Endodermal cell (in vitro differentiated cells): ENCODE results near the gene OR9I1. TPM values are rescaled to one million over a fixed set of nuclear protein-coding genes. Genes with fewer than 3 reads are reported as not detected.

Experiments
- DNase-seq: peaks from one replicate; pipeline ENCODE4 v3.0.0-alpha.2; 2017
- H3K27ac ChIP-seq: 2 replicates; pipeline ENCODE4 v1.5.1; 2013; ENCODE audit warnings: mild to moderate bottlenecking, low read depth, low read length, moderate library complexity
- H3K27me3 ChIP-seq: 2 replicates; pipeline ENCODE4 v1.6.1; 2013; ENCODE audit warnings: mild to moderate bottlenecking, low read length, moderate library complexity; ENCODE audit not compliant: insufficient read depth, control insufficient read depth, poor library complexity, severe bottlenecking
- H3K36me3 ChIP-seq: 2 replicates; pipeline ENCODE4 v1.7.0; 2013; ENCODE audit warnings: mild to moderate bottlenecking, low read length, moderate library complexity; ENCODE audit not compliant: control insufficient read depth, insufficient read depth
- H3K4me1 ChIP-seq: one replicate; pipeline ENCODE4 v1.7.0; 2013; ENCODE audit warnings: low read length; ENCODE audit not compliant: control insufficient read depth, insufficient read depth
- H3K4me3 ChIP-seq: 2 replicates; pipeline ENCODE4 v1.5.1; 2013; ENCODE audit warnings: mild to moderate bottlenecking, low read length, moderate library complexity
- H3K9ac ChIP-seq: 2 replicates; pipeline ENCODE4 v1.6.1; 2013; ENCODE audit warnings: mild to moderate bottlenecking, low read length, moderate library complexity; ENCODE audit not compliant: poor library complexity, severe bottlenecking; ENCODE audit errors: extremely low read depth
- H3K9me3 ChIP-seq: 2 replicates; pipeline ENCODE4 v1.6.1; 2013; ENCODE audit warnings: mild to moderate bottlenecking, low read length, moderate library complexity; ENCODE audit not compliant: control insufficient read depth
- H3K27ac Mint-ChIP-seq: 2 replicates; pipeline ENCODE4 v1.8.0; 2020; ENCODE audit warnings: mixed read lengths
- H3K27me3 Mint-ChIP-seq: 2 replicates; pipeline ENCODE4 v1.8.0; 2021; ENCODE audit warnings: mild to moderate bottlenecking, mixed read lengths; ENCODE audit not compliant: insufficient read depth
- H3K36me3 Mint-ChIP-seq: 2 replicates; pipeline ENCODE4 v1.8.0; 2020; ENCODE audit warnings: low read depth, mixed read lengths
- H3K4me1 Mint-ChIP-seq: 2 replicates; pipeline ENCODE4 v1.8.0; 2020; ENCODE audit warnings: mixed read lengths
- H3K4me3 Mint-ChIP-seq: 2 replicates; pipeline ENCODE4 v1.8.0; 2020; ENCODE audit warnings: mild to moderate bottlenecking, moderate library complexity, mixed read lengths
- H3K9me3 Mint-ChIP-seq: 2 replicates; pipeline ENCODE4 v1.8.0; 2020; ENCODE audit warnings: mild to moderate bottlenecking, mixed read lengths
- WGBS, 2 experiments: methylation state at CpG; one replicate each; pipeline versions ENCODE4 v1.1.5 to v1.1.7; 2013; ENCODE audit warnings: missing lambda C conversion rate in 2 of 2, mixed read lengths in 1 of 2; ENCODE audit not compliant: insufficient coverage in 1 of 2, insufficient read length in 1 of 2; 5-methylcytosine and 5-hydroxymethylcytosine counted together
- total RNA-seq, 2 donors: library from RNA; stranded (reverse); fragmentation: NEBNext Ultra II Directional in 1 of 2; extraction: Animal tissue kit (Norgen Biotek cat#: 25700) in 1 of 2; gene quantifications; 2 replicates in 1 of 2; 3 replicates in 1 of 2; pipeline ENCODE4 v1.2.1, GENCODE V29; 2021
- TF ChIP-seq, protein P1 (sequence below): fragments of 200-600 bp; sonication (generic); conservative IDR thresholded peaks from 2 replicates; pipeline ENCODE4 v1.5.0; 2021; ENCODE audit warnings: antibody characterized with exemption, mild to moderate bottlenecking

Gene OR9I1
- total RNA-seq, 2 donors from 2014 or later = not detected

DNA sequence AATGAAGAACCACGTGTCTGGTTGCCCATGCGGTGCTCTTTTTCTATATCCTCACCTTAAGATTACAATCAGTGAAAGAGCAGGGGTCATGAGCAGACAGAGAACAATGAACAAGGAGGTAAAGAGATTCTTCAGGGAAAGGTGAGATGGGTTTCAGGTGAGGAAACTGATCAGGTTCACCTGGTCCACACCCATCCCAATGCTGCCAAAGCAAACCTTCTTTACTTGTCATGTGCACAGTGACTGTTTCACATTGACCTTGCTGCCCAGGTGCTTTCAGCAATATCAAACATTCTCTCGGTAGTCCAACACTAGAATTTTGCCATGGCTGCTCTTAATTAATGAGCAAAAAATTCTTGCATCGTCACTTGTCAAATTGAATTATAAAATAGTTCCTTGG lies 39.1 kb upstream of the OR9I1 start:
- Histone ChIP-seq H3K4me1 (no peaks in the 10 kb centered on the region), H3K9ac (no peak overlapping the region), H3K27ac (no peak overlapping the region), H3K36me3 (no peaks in the 10 kb centered on the region), H3K9me3 (no peaks in the 10 kb centered on the region), H3K4me3 (no peak overlapping the region), H3K27me3 (no peaks in the 10 kb centered on the region)
- Mint-ChIP-seq H3K4me1 (no peaks in the 10 kb centered on the region), H3K36me3 (no peaks in the 10 kb centered on the region), H3K27ac (no peak overlapping the region), H3K27me3 (no peaks in the 10 kb centered on the region), H3K9me3 (peaks cover 2% of the 10 kb centered on the region), H3K4me3 (no peak overlapping the region)
- WGBS, 2 experiments = 78 to 97% methylated on average over 2 to 3 of the region's 4 CpGs
- DNase-seq = no peak
- TF ChIP-seq, protein P1, sequence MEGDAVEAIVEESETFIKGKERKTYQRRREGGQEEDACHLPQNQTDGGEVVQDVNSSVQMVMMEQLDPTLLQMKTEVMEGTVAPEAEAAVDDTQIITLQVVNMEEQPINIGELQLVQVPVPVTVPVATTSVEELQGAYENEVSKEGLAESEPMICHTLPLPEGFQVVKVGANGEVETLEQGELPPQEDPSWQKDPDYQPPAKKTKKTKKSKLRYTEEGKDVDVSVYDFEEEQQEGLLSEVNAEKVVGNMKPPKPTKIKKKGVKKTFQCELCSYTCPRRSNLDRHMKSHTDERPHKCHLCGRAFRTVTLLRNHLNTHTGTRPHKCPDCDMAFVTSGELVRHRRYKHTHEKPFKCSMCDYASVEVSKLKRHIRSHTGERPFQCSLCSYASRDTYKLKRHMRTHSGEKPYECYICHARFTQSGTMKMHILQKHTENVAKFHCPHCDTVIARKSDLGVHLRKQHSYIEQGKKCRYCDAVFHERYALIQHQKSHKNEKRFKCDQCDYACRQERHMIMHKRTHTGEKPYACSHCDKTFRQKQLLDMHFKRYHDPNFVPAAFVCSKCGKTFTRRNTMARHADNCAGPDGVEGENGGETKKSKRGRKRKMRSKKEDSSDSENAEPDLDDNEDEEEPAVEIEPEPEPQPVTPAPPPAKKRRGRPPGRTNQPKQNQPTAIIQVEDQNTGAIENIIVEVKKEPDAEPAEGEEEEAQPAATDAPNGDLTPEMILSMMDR = no peak

DNA sequence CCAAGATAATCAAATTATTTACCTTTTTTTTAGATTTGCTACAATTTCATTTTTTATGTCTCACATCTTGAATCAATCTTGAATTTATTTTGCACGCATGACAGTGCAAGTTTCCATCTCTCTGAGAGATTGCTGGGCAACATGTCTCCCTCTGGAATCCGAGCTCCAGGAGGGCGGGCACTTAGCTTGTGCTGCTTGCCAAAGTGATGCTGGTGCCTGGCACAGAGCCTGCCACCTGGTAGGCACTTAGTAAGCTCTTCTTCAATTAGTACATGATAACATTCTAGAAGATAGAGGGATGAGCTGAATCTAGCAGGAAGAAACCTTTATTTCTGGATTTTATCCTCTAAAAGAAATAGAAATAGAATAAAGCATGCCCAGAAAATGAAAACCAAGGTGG lies 27.5 kb upstream of the OR9I1 start:
- Mint-ChIP-seq H3K4me1 (no peaks in the 10 kb centered on the region), H3K9me3 (no peaks in the 10 kb centered on the region), H3K27ac (no peak overlapping the region), H3K4me3 (no peak overlapping the region), H3K36me3 (no peaks in the 10 kb centered on the region), H3K27me3 (no peaks in the 10 kb centered on the region)
- no peak overlapping the region for H3K27ac ChIP-seq
- H3K4me1 ChIP-seq = no peaks in the 10 kb centered on the region
- H3K27me3 ChIP-seq = no peaks in the 10 kb centered on the region
- DNase-seq = no peak
- 83 to 100% methylated on average over 2 to 3 of the region's 3 CpGs for WGBS, 2 experiments
- TF ChIP-seq, protein P1 = no peak
- H3K4me3 ChIP-seq = no peak overlapping the region
- H3K36me3 ChIP-seq = no peaks in the 10 kb centered on the region
- H3K9me3 ChIP-seq = no peaks in the 10 kb centered on the region
- no peak overlapping the region for H3K9ac ChIP-seq

DNA sequence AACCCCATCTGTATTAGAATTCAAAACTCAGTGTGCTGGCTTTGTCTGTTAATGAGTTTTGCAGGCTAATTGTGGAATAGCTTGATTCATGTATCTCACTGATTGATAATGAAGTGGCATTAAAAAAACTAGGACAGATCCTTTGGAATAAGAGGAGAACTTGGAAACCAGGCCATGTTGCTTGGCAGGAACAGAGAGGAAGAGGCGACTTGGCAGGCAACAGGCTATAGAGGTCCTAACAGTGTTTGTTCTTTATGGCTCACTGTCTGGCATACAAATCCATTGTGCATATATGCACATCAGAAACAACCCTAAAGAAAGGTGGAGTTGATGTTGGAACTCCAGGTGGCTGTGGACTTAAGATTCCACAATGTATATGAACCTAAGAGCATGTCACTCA lies 17.4 kb upstream of the OR9I1 start:
- Histone ChIP-seq H3K9me3 (no peaks in the 10 kb centered on the region), H3K36me3 (no peaks in the 10 kb centered on the region), H3K27ac (no peak overlapping the region), H3K4me1 (peaks cover 5% of the 10 kb centered on the region), H3K27me3 (no peaks in the 10 kb centered on the region), H3K4me3 (no peak overlapping the region), H3K9ac (no peak overlapping the region)
- no peak for DNase-seq
- H3K36me3 Mint-ChIP-seq = no peaks in the 10 kb centered on the region
- no peaks in the 10 kb centered on the region for H3K27me3 Mint-ChIP-seq
- TF ChIP-seq, protein P1 = no peak
- H3K27ac Mint-ChIP-seq = no peak overlapping the region
- H3K9me3 Mint-ChIP-seq = no peaks in the 10 kb centered on the region
- WGBS, 2 experiments = 95% methylated on average over 1 of the region's 1 CpG; no CpG with 5 or more reads in 1 of the 2 experiments
- H3K4me3 Mint-ChIP-seq = no peak overlapping the region
- peaks cover 4% of the 10 kb centered on the region for H3K4me1 Mint-ChIP-seq
